ENCODE results near the gene MRPL33. TPM values are rescaled to one million over a fixed set of nuclear protein-coding genes. Genes with fewer than 3 reads are reported as not detected.
"Not testable (repeated sequence)": the region's sequence is repeated elsewhere in the genome, so short reads cannot be mapped to it uniquely, and the experiment has no call there.

Gene MRPL33
- total RNA-seq, 1 donor from 2014 or later, result 63.3 TPM

DNA sequence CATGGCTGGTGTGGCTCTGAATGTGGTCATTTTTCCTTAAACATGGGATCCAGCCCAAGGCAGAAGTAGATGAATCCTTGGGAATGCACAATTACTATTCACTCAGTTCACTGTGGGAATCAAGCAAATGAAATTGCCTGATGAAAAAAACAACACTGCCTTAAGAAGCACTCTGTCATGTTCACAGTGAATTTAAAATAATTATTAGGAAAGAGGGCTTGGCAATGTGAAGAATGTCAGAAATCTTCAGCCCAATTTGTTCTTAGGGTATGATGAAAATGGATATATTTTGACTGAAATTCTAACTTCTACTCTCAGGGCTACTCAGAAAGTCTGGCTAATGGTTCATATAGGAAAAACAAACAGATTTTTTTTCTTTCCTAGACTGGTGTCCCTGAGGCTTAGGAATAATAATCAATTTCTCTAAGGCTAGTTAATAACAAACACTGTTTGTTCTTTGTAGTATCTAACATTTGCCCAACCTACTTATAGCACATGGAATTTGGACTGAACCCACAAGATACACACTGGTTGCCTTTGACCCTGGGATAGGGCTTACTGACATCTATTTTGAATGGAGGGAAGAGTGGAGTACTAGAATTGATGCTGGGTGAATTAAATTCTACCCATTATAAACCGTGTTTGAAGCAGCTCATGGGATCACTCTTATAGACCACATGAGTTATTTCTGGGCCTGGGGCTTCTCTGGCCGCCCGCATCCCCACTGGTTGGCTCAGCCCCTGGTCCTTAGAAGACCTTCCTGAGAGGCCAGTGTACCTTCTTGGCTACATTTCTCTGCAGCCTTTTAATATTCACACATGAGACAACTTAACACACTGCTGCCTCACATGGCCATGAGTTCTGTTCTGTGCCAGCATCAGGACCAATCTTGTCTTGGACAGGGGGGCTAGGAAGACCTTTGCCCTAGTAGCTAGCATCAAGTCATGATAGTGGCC is 8.3 kb upstream of the MRPL33 start:
- H3K9me3 Mint-ChIP-seq (ENCODE audit: low read depth), result no peaks in the 10 kb centered on the region
- H3K4me1 Mint-ChIP-seq (ENCODE audit: low read depth), result peaks cover 18% of the 10 kb centered on the region
- peak overlapping the region; percentile 15 for H3K27ac Mint-ChIP-seq
- H3K27me3 Mint-ChIP-seq, result no peaks in the 10 kb centered on the region
- H3K36me3 Mint-ChIP-seq (ENCODE audit: insufficient read depth), result peaks cover 7% of the 10 kb centered on the region
- no peak for DNase-seq (ENCODE audit: low spot score, unreplicated experiment)
- H3K4me3 Mint-ChIP-seq (ENCODE audit: low read depth), result peak overlapping the region; percentile 23
- TF ChIP-seq, protein P1, sequence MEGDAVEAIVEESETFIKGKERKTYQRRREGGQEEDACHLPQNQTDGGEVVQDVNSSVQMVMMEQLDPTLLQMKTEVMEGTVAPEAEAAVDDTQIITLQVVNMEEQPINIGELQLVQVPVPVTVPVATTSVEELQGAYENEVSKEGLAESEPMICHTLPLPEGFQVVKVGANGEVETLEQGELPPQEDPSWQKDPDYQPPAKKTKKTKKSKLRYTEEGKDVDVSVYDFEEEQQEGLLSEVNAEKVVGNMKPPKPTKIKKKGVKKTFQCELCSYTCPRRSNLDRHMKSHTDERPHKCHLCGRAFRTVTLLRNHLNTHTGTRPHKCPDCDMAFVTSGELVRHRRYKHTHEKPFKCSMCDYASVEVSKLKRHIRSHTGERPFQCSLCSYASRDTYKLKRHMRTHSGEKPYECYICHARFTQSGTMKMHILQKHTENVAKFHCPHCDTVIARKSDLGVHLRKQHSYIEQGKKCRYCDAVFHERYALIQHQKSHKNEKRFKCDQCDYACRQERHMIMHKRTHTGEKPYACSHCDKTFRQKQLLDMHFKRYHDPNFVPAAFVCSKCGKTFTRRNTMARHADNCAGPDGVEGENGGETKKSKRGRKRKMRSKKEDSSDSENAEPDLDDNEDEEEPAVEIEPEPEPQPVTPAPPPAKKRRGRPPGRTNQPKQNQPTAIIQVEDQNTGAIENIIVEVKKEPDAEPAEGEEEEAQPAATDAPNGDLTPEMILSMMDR (IDR thresholded peaks at IDR 0.05; ENCODE audit: unreplicated experiment), result no peak

DNA sequence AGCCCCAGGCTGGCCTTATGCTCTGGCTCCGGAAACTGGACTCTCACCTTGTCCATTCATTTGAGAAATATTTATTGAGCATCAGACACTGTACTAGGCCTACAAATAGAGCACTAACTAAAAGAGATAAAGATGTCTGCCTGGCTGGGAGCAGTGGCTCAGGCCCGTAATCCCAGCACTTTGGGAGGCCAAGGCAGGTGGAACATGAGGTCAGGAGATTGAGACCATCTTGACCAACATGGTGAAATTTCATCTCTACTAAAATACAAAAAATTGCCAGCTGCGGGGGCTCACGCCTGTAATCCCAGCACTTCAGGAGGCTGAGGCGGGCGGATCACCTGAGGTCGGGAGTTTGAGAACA is 7.6 kb upstream of the MRPL33 start:
- TF ChIP-seq, protein P1 (IDR thresholded peaks at IDR 0.05; ENCODE audit: unreplicated experiment), result no peak
- H3K27me3 Mint-ChIP-seq, result no peaks in the 10 kb centered on the region
- H3K36me3 Mint-ChIP-seq (ENCODE audit: insufficient read depth), result peaks cover 7% of the 10 kb centered on the region
- peak overlapping the region; percentile 15 for H3K27ac Mint-ChIP-seq
- DNase-seq (ENCODE audit: low spot score, unreplicated experiment), result no peak
- no peaks in the 10 kb centered on the region for H3K9me3 Mint-ChIP-seq (ENCODE audit: low read depth)
- no peak overlapping the region for H3K4me3 Mint-ChIP-seq (ENCODE audit: low read depth)
- H3K4me1 Mint-ChIP-seq (ENCODE audit: low read depth), result peaks cover 18% of the 10 kb centered on the region

DNA sequence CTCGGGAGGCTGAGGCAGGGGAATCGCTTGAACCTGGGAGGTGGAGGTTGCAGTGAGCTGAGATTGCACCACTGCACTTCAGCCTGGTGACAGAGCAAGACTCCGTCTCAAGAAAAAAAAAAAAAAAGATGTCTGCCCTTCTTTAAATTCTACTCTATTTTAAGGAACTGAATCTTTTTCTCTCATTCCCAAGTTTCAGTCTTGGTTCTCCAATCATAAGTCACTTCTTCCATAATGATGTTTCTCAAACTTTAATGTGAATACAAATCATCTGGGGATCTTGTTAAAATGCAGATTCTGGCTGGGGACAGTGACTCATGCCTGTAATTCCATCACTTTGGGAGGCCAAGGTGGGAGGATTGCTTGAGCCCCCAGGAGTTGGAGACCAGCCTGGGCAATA is 7.0 kb upstream of the MRPL33 start:
- not testable (repeated sequence) for DNase-seq (ENCODE audit: low spot score, unreplicated experiment); H3K27ac Mint-ChIP-seq; H3K27me3 Mint-ChIP-seq; H3K9me3 Mint-ChIP-seq (ENCODE audit: low read depth); H3K4me3 Mint-ChIP-seq (ENCODE audit: low read depth); H3K36me3 Mint-ChIP-seq (ENCODE audit: insufficient read depth)
- H3K4me1 Mint-ChIP-seq (ENCODE audit: low read depth), result peaks cover 18% of the 10 kb centered on the region

- Mint-ChIP-seq H3K4me1 (ENCODE audit: low read depth) (peaks cover 18% of the 10 kb centered on the region), H3K27me3 (no peaks in the 10 kb centered on the region), H3K27ac (no peak overlapping the region), H3K36me3 (ENCODE audit: insufficient read depth) (peaks cover 7% of the 10 kb centered on the region), H3K4me3 (ENCODE audit: low read depth) (no peak overlapping the region), H3K9me3 (ENCODE audit: low read depth) (no peaks in the 10 kb centered on the region)
- no peak for DNase-seq (ENCODE audit: low spot score, unreplicated experiment)
- TF ChIP-seq, protein P1 (IDR thresholded peaks at IDR 0.05; ENCODE audit: unreplicated experiment), result no peak
Measured at GRCh38 chr2:27765621-27766286, 5.8 kb upstream of the MRPL33 start.

DNA sequence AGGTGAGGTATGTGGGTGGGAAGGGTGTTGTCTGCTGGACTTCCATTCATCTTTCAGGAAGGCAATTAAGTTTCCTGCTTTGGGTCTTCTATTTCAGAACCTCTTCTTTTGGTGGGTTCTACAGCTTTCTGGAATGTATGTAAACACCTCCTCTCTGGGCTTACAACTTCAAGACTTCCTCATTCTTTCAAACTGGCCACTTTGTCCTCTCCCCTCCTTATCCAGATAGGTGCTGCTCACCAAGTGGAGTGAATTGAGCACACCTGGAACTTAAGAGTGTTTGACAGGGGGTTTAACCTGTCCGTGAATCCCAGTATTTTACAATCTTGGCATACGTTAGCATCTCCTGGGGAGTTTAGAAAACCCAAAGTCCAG is 5.2 kb upstream of the MRPL33 start:
- no peak overlapping the region for H3K27ac Mint-ChIP-seq
- no peaks in the 10 kb centered on the region for H3K27me3 Mint-ChIP-seq
- TF ChIP-seq, protein P1 (IDR thresholded peaks at IDR 0.05; ENCODE audit: unreplicated experiment), result no peak
- no peak overlapping the region for H3K4me3 Mint-ChIP-seq (ENCODE audit: low read depth)
- peaks cover 7% of the 10 kb centered on the region for H3K36me3 Mint-ChIP-seq (ENCODE audit: insufficient read depth)
- no peaks in the 10 kb centered on the region for H3K9me3 Mint-ChIP-seq (ENCODE audit: low read depth)
- DNase-seq (ENCODE audit: low spot score, unreplicated experiment), result no peak
- peaks cover 21% of the 10 kb centered on the region for H3K4me1 Mint-ChIP-seq (ENCODE audit: low read depth)
